ENCODE measurements around the gene ENGASE.

GRCh38 chr17:79135628-79136405 lies 61.2 kb downstream of the ENGASE start:
- TF ChIP-seq POLR2AphosphoS5 (IDR thresholded peaks at IDR 0.05; ENCODE audit: low read depth, low read length) (no peak), TAF1 (IDR thresholded peaks at IDR 0.05; ENCODE audit: borderline replicate concordance, insufficient read depth, low read length) (no peak), REST (IDR thresholded peaks at IDR 0.05; ENCODE audit: insufficient read depth in 1 of 2, low read depth in 2 of 2, low read length in 2 of 2) (no peak), SIN3A (IDR thresholded peaks at IDR 0.05; ENCODE audit: borderline replicate concordance, insufficient read depth, low read length) (no peak), FOXP2 (optimal IDR thresholded peaks at IDR 0.05; ENCODE audit: borderline replicate concordance, extremely low read depth, extremely low read length, insufficient read depth) (no peak)
